CD8-positive, alpha-beta memory T cell (primary cell): ENCODE data around the gene CNNM3. TPM values are rescaled to one million over a fixed set of nuclear protein-coding genes. Genes with fewer than 3 reads are reported as not detected.

Source experiments
- CTCF ChIA-PET: fragments of 350-600 bp; sonication (Branson Sonifier 250); formaldehyde crosslinking; loops from one replicate; lab custom pipeline; 2021; ENCODE audit warnings: antibody characterized with exemption; lab: Charles Lee
- POLR2A ChIA-PET: fragments of 350-600 bp; sonication (Branson Sonifier 250); formaldehyde crosslinking; loops from one replicate; lab custom pipeline; 2021; ENCODE audit warnings: antibody characterized with exemption; lab: Charles Lee
- DNase-seq, 5 donors: peaks; one replicate each; pipeline versions ENCODE4 v3.0.0 to v3.0.0-alpha.2; 2020 to 2022; ENCODE audit warnings: mixed read lengths in 1 of 5
- H3K27ac ChIP-seq: one replicate; pipeline ENCODE4 v1.7.0; 2013; ENCODE audit warnings: low read depth, mild to moderate bottlenecking, low read length, moderate library complexity
- H3K27me3 ChIP-seq: 2 replicates; pipeline ENCODE4 v1.7.0; 2013; ENCODE audit warnings: low read length, mild to moderate bottlenecking; ENCODE audit not compliant: insufficient read depth, poor library complexity, severe bottlenecking
- H3K36me3 ChIP-seq: 2 replicates; pipeline ENCODE4 v1.7.0; 2013; ENCODE audit warnings: mild to moderate bottlenecking, low read length, moderate library complexity; ENCODE audit not compliant: insufficient read depth
- H3K4me1 ChIP-seq: 2 replicates; pipeline ENCODE4 v1.7.0; 2013; ENCODE audit warnings: mild to moderate bottlenecking, low read length, moderate library complexity; ENCODE audit not compliant: insufficient read depth
- H3K4me3 ChIP-seq: 2 replicates; pipeline ENCODE4 v1.7.0; 2013; ENCODE audit warnings: mild to moderate bottlenecking, low read length
- H3K9me3 ChIP-seq: 2 replicates; pipeline ENCODE4 v1.7.0; 2013; ENCODE audit warnings: mild to moderate bottlenecking, low read length
- H3K27ac Mint-ChIP-seq, 8 donors: one replicate each; pipeline ENCODE4 v1.8.0; 2020 to 2021; ENCODE audit warnings: mixed read lengths in 8 of 8, mild to moderate bottlenecking in 6 of 8, inconsistent platforms in 3 of 8, moderate library complexity in 3 of 8
- H3K27me3 Mint-ChIP-seq, 2 donors: one replicate each; pipeline ENCODE4 v1.8.0; 2020 to 2021; ENCODE audit warnings: mixed read lengths in 2 of 2, mild to moderate bottlenecking in 1 of 2, moderate library complexity in 1 of 2
- H3K36me3 Mint-ChIP-seq, 3 donors: one replicate each; pipeline ENCODE4 v1.8.0; 2020 to 2021; ENCODE audit warnings: mixed read lengths in 3 of 3, inconsistent platforms in 1 of 3, mild to moderate bottlenecking in 1 of 3
- H3K4me1 Mint-ChIP-seq, 3 donors: one replicate each; pipeline ENCODE4 v1.8.0; 2020 to 2021; ENCODE audit warnings: mixed read lengths in 3 of 3, inconsistent platforms in 1 of 3, mild to moderate bottlenecking in 1 of 3
- H3K4me3 Mint-ChIP-seq, 7 donors: one replicate each; pipeline ENCODE4 v1.8.0; 2020 to 2021; ENCODE audit warnings: mixed read lengths in 7 of 7, mild to moderate bottlenecking in 6 of 7, moderate library complexity in 4 of 7, inconsistent platforms in 2 of 7
- H3K9me3 Mint-ChIP-seq, 5 donors: one replicate each; pipeline ENCODE4 v1.8.0; 2020 to 2022; ENCODE audit warnings: mixed read lengths in 5 of 5, mild to moderate bottlenecking in 3 of 5, moderate library complexity in 2 of 5, inconsistent platforms in 1 of 5
- polyA plus RNA-seq: library from polyadenylated mRNA; unstranded; fragments of 300-500 nt; fragmentation: Illumina TruSeq; gene quantifications from one replicate; pipeline ENCODE4 v1.2.3, GENCODE V29; 2021
- total RNA-seq, 2 experiments: library from RNA; stranded (reverse); gene quantifications; one replicate each; pipeline ENCODE4 v1.2.3, GENCODE V29; 2021

The CNNM3 gene
- total and polyA plus RNA-seq, 3 experiments from 2014 or later = 13.0 to 36.6 (median 32.6) TPM

GRCh38 chr2:96882906-96883305 lies 66.8 kb downstream of the CNNM3 start:
- ChIA-PET CTCF (interaction anchor here (1.4 kb wide), 1 partner anchor 25 kb away, joined by 4 read pairs; the partner anchor contains the start of gene ANKRD39), POLR2A (no interaction called here)
- peaks cover 5% of the 10 kb centered on the region for H3K4me1 ChIP-seq
- DNase-seq = no peak
- H3K9me3 ChIP-seq = no peaks in the 10 kb centered on the region
- no peak overlapping the region for H3K4me3 ChIP-seq
- H3K4me1 Mint-ChIP-seq = peaks cover 0 to 5% (median 5%) of the 10 kb centered on the region in 3 donors
- no peaks in the 10 kb centered on the region for H3K27me3 ChIP-seq
- no peak overlapping the region for H3K27ac Mint-ChIP-seq
- no peaks in the 10 kb centered on the region for H3K27me3 Mint-ChIP-seq
- no peaks in the 10 kb centered on the region for H3K36me3 ChIP-seq
- no peaks in the 10 kb centered on the region for H3K36me3 Mint-ChIP-seq
- H3K4me3 Mint-ChIP-seq = no peak overlapping the region
- no peaks in the 10 kb centered on the region for H3K9me3 Mint-ChIP-seq
- no peak overlapping the region for H3K27ac ChIP-seq

- H3K36me3 ChIP-seq = no peaks in the 10 kb centered on the region
- no peaks in the 10 kb centered on the region for H3K27me3 ChIP-seq
- no peak for DNase-seq
- H3K27me3 Mint-ChIP-seq = peaks cover 0 to 2% of the 10 kb centered on the region in 2 donors
- peaks cover 2 to 9% (median 8%) of the 10 kb centered on the region in 3 donors for H3K4me1 Mint-ChIP-seq
- H3K27ac Mint-ChIP-seq = peak overlapping the region in 1 of 8 donors; percentile 43
- no peak overlapping the region for H3K27ac ChIP-seq
- no peak overlapping the region for H3K4me3 Mint-ChIP-seq
- H3K9me3 Mint-ChIP-seq = no peaks in the 10 kb centered on the region
- H3K9me3 ChIP-seq = no peaks in the 10 kb centered on the region
- ChIA-PET CTCF (no interaction called here), POLR2A (no interaction called here)
- H3K4me1 ChIP-seq = peaks cover 9% of the 10 kb centered on the region
- no peak overlapping the region for H3K4me3 ChIP-seq
- no peaks in the 10 kb centered on the region for H3K36me3 Mint-ChIP-seq
Observed at GRCh38 chr2:96883306-96883705, 67.2 kb downstream of the CNNM3 start.

Other genes starting within 250 kb of the CNNM3 start
- gene KANSL3, start 178.0 kb upstream of the CNNM3 start, total RNA-seq = 10 to 100 TPM; 42.2 to 46.6 TPM
- 18.3 TPM for gene KANSL3, start 178.0 kb upstream of the CNNM3 start, polyA plus RNA-seq
- gene FER1L5, start 173.5 kb upstream of the CNNM3 start, total RNA-seq = not detected
- not detected for gene FER1L5, start 173.5 kb upstream of the CNNM3 start, polyA plus RNA-seq
- gene LMAN2L, start 76.2 kb upstream of the CNNM3 start, total RNA-seq = 1 to 10 TPM; 9.4 to 9.9 TPM
- 25.9 TPM for gene LMAN2L, start 76.2 kb upstream of the CNNM3 start, polyA plus RNA-seq
- 1 to 10 TPM; 6.9 to 7.2 TPM for gene CNNM4, start 55.4 kb upstream of the CNNM3 start, total RNA-seq
- gene CNNM4, start 55.4 kb upstream of the CNNM3 start, polyA plus RNA-seq = 4.1 TPM
- 1 to 10 TPM; 3.8 to 3.9 TPM for gene ANKRD23, start 27.8 kb downstream of the CNNM3 start, total RNA-seq
- 0.47 TPM for gene ANKRD23, start 27.8 kb downstream of the CNNM3 start, polyA plus RNA-seq
- gene ANKRD39, start 41.7 kb downstream of the CNNM3 start, total RNA-seq = 10 to 100 TPM; 30.9 to 32.2 TPM
- gene ANKRD39, start 41.7 kb downstream of the CNNM3 start, polyA plus RNA-seq = 29.6 TPM
- gene SEMA4C, start 53.8 kb downstream of the CNNM3 start, total RNA-seq = 10 to 100 TPM; 16.6 to 18.7 TPM
- gene SEMA4C, start 53.8 kb downstream of the CNNM3 start, polyA plus RNA-seq = 7.1 TPM
- under 1 TPM; 0.37 to 0.38 TPM for gene FAM178B, start 170.3 kb downstream of the CNNM3 start, total RNA-seq
- 0.43 TPM for gene FAM178B, start 170.3 kb downstream of the CNNM3 start, polyA plus RNA-seq